Activated effector memory CD4-positive, alpha-beta T cell treated with anti-CD3 and anti-CD28 coated beads, Interleukin-2, amount 50 U/mL, for 16 hours (primary cell): ENCODE data around the gene C2orf49.
"Not testable (repeated sequence)": the region's sequence is repeated elsewhere in the genome, so short reads cannot be mapped to it uniquely, and the experiment has no call there.

ENCODE experiments used
- DNase-seq: peaks from one replicate; pipeline ENCODE4 v3.0.0-alpha.2; 2020

The C2orf49 gene

DNA sequence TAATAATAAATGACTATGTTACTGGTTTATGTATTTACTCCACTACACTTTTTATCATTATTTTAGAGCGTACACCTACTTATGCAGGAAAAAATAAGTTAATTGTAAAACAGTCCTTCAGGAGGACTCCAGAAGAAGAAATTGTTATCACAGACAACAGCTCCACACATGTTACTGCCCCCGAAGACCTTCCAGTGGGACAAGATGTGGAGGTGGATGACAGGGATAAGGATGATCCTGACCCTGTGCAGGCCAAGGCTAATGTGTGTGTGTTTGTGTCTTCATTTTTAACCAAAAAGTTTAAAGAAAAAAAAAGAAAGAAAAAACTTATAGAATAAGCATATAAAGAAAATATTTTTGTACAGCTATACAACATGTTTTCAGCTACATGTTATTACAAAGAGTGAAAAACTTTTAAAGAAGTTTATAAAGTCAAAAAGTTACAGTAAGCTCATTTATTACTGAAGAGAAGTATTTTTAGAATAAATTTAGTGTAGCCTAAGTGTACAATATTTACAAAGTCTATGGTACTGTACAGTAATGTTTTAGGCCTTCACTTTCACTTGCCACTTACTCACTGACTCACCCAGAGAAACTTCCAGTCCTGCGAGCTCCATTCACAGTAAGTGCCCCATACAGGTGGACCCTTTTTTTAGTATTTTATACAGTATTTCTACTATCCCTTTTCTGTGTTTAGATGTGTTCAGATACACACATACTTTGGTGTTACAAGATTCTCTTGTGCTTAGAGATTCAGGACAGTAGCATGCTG lies 15.3 kb upstream of the C2orf49 start:
- DNase-seq, result no peak

DNA sequence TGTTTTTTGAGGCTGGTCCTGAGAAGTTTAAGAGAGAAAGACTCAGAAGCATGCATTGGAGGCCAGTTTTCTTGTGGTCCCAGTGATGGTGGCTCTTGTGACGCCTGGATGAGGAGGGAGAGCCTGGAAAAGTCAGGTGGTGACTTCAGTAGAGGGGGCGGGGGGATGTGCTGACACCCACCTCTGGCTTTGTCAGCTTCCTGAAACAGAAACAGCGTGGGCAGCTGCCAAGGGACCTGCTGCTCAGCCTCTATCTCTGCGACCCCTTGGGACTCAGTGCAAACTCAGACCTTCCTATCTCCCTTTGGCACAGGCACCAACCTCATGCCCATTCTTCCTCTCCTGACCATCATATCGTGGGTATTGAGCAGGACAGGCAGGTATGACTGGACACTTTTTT lies 14.2 kb upstream of the C2orf49 start:
- no peak for DNase-seq

DNA sequence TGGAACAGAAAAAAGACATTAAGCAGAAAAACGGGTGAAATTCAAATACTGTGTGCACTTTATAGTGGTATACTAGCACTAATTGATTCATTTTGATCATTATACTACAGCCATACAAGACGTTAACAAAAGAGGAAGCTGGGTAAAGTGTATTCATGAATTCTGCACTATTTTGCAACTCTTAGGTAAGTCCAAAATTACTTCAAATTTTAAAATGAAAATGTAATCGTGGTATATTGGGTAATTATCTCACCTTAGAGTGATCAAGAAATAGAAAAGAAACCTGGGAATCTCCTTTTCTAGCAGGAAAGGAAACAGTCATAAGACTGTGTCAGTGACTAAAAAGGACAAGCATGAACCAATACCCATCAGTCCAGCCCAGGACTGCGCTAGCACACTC lies 13.2 kb upstream of the C2orf49 start:
- DNase-seq, result no peak

DNA sequence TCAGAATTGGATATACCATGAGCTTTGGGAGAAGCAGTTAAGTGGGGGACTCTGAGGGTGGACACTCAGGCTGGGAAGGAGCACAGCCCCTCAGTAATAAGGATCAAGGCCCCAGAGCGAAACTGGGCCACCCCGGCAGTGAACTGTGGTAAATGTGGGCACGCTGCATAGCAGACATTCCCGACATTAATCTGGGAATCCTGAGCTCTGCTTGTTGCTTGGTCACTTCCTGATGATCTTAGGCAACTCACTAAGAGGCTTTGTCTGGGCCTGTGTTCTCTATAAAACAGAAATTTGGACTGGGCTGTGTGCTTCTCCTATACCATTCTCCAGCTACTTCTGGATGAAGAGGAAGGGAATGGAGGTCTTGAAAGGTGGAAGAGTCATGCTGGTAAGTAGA lies 12.6 kb upstream of the C2orf49 start:
- DNase-seq, result no peak

DNA sequence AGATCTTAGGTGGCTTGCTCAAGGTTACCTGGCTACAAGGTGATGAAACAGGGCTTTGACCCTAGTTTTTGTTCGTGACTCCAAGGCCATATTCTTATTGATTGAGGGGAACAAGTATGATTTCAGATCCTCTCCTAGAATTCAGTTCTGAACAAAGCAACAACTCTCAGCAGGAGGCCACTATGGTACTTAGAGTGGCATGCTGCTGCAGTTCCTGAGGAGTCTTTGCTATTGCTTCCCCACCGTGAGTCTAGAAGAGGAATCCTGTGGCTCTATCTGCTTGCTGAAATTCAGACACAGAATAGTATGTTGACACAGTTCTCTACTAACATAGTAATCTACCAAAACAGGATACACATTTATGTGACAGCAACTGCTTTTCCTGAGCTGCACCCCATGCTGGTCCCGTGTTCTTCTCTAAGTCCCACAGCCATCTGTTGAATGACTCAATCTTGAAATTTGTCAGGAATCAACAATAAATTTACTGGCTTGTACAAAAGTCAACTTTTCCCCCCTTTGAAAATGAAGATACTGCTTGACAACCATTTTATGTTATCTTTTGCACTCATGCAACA lies 11.9 kb upstream of the C2orf49 start:
- no peak for DNase-seq

DNA sequence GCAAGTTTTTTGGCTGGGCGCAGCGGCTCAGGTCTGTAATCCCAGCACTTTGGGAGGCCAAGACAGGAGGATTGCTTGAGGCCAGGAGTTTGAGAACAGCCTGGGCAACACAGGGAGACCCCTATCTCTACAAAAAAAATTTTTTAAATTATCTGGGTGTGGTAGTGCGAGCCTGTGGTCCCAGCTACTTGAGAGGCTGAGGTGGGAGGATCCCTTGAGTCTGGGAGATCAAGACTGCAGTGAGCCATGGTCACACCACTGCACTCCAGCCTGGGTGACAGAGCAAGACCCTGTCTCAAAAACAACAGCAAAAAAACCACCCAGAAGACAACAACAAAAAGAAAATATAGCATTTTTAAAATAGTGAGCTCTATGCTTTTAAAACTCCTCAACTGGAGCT lies 10.1 kb upstream of the C2orf49 start:
- DNase-seq, result not testable (repeated sequence)

DNA sequence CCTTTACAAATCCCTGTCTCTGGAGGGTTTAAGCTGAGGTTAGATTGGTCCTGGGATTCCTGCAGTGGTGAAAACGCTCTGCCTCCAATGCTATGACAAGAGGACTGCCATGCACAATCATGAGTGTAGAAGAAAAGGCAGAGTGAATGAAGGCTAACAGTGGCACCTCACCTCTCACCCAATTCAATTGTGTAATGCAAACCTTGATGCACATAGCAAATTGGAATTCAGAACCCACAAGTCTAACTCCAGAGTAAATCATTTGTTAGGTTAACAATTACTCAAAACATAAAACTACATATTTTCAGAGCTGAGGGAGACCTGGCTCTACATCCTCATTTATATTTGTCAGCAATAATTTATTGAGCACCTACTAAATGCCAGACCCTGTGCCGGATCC lies 9.7 kb upstream of the C2orf49 start:
- no peak for DNase-seq

DNA sequence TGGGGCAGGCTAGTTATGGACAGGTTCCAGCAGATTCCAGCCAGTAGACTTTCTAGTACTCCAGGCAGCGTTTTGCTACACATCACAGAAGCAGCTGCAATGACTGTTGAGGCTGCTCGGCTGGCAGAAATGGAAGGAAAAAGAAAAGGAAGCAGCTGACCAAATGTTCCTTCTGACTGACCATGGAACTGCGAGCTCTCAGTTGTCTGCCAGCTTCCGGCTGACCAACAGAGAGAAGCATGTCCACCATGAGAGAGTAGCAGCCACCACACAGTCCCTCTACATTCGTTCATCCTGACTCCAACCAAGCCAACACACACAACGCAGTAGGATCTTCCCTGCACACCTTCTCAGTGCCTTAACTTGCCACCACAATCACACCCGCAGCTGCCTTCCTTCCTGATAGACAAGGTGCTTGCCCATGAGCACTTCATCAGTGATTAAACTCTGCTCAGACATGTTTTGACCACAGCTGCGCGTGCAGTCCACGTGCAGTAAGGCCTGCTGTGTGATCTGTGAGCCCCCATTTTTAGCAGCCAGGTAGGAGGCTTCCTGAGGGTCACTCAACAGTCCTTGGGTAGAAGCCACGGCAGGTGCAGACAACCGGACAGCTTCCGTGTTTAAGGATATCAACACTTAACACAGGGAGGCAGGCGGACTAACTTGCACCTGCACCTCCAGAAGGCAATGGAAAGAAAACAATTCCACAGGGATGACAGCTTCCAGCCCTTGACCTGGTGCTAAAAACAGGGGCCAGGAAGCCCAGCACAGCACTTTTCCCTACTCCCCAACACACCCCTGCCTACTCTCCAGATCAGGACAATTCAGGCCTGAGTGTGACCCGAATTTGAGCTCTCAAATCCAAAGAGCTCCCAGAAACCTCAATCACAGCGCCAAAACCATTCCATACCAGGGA lies 8.8 kb upstream of the C2orf49 start:
- peak; percentile 65 for DNase-seq

DNA sequence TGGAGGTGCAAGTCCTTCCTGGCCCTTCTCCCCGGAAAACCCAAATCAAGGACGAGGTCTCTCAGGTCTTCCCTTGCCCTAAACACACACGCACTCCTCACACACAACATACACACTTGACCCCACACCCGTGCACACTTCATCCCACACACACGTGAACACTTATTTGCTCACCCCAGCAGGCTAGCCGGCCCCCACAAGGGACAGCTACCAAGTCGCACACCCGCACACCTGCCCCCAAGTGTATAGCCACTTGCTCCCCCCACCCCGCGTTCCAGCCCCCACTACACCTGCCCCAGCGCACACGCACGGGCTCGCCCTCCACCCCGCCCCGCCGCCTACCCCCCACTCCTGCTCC lies 8.2 kb upstream of the C2orf49 start:
- DNase-seq, result no peak

DNA sequence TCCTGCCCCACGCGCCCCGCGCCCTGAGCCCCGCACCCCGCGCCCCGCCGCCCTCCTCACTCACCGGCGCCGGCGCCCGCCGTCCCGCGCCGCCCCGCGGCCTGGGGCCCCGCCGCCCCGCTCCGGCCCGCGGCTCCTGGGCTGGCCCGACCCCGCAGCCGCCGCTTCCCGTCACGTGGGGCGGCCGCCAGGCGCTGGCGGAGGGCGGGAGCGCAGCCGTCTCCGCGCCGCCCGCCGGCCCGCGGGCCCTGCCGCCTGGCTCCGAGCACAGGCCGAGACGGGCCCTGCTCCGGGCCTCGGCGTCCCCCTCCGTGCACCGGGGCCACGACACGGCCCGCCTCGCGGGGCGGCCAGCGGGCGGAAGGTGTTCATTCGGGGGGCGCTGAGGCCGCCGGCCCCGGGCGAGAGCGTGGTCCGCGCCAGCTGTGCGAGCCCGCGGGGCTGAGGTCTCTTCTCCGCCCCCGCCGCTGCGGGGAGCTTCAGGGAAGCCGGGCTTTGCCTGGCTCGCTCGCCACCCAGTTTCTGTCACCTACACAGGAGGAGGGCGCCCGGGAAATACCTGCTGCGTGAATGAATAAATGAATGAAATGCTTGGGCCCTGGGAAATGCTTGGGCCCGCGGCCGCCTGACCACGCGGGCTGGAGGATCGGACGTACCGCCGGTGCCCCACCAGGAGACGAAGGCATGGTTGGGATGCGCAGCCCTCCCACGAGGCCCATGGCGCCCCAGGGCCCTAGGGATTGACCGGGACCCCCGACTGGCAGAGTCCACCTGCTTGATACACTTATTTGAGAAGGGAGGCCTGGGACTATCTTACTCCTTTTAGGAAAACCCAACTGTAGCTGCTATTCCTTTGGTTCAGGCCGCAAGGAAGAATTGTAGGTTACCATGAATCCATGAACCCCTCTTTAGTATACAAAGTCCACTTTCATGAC lies 7.5 kb upstream of the C2orf49 start, which contains the start of gene TGFBRAP1:
TGFBRAP1 (minus strand) TSS at position 175 of the 935 bp plus-strand sequence. CDS start 21,434 bp downstream, outside the sequence.
- peak; percentile 85 for DNase-seq

DNA sequence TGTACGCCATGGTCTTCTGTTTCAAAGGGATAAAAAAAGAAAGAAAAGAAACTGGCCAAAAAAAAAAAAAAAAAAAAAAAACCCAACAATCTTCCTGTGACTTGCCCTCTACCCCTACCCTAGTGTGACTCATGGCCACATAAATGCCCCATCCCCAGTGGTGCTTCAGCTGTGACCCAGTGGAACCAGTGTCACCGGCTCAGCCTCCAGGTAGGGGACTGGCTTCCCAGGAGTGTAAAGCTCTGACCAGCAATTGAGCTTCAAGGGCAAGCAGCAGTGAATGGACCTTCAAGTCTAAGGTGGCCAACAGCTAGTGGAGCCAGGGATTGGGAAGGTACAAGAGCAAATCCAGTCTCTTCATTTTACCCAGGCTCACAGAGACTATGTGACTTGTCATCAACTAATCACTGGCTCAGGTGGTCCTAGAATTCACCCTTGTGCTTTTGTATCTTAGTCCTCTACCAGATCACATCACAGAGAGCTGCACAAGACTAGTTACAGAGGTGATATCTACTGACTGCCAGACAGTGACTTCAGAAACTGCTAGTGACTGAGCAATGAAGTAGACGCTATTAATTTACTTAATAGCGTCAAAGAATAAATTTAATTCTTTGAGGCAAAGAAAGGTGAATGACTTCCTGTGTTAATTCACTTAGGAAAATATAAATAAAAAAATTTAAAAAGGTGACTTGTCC lies 6.5 kb upstream of the C2orf49 start:
- no peak for DNase-seq

DNA sequence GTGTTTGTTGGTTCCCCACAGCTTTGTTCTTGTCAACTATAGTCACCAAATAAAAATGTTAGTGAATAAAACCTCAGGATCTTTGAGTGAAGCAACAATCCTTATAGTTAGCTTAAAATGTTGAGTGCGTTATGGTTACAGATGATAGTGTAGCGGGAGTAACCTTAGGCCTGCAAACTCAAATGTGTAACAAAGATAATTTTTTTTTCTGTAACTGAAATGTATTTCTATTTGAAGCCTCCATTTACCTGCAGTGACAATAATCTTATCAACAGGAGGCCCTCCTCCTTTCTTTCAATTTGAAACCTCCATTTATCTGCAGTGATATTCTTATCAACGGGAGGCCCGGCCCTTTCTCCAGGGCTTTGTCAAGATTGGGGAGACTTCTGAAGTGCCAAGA lies 3.1 kb upstream of the C2orf49 start:
- DNase-seq, result no peak

DNA sequence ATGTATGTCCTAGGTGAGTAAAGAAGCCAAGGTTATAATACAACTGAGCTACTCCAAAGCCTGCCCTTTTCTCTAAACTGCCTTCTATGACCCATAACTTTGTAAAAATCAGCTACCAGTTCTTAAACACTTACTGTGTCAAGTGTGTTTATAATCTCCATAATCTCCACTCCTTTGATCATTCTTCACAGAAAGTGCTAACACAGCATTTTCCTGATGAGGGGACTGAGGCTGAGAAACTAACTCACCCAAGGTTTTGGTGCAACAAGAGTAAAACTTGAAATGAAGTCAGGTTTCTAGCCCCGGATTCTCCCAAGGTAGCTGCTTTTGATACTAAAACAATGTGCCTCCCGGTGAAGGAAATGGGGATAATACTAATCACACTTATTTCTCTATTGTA lies 1.9 kb upstream of the C2orf49 start:
- no peak for DNase-seq

DNA sequence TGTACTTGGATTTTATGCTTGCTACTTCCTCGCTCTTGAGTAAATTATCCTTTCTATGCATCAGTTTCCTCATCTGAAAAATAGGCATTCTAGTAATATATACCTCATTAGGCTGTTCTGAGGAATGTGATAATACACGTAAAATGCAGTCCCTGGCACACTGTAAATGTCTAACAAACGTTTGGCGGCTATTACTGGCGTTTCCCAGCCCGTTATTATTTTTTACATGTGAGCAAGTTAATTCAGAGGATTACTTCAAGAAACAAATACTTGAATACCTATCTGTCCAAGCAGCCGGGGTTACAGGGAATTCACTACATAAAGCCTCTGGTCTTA lies 586 bp upstream of the C2orf49 start:
- DNase-seq, result no peak

DNA sequence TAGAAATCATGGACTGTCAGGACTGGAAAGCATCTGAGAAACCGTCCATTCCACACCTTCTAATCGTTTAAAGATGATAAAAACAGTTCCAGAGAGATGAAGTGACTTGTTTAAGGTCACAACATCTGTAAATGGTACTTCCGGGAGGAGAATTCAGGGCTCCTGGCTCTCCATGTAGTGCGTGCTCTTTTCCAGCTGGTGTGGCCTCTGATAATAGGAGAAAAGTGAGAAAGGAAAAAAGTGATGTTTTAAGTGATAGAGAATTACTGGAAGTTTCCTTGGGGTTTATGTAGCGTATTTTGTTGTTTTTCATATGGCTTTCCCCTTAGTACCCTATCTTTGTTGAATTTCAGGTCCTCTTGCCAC lies 663 bp downstream of the C2orf49 start:
- no peak for DNase-seq

DNA sequence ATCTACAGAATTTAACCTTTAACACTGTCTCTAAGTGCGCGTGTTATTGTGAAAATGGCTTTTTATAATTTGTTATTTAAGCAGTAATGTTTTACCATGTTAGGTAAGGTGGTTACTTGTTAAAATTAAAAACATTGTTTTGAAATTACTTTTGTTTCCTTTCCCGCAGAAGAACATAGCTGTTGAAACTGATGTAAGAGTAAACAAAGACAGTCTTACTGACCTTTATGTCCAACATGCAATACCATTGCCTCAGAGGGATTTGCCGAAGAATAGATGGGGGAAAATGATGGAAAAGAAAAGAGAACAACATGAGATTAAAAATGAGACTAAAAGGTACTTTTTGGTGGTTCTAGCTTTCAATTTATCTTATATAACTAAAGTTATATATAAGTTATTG lies 2.1 kb downstream of the C2orf49 start:
- no peak for DNase-seq

DNA sequence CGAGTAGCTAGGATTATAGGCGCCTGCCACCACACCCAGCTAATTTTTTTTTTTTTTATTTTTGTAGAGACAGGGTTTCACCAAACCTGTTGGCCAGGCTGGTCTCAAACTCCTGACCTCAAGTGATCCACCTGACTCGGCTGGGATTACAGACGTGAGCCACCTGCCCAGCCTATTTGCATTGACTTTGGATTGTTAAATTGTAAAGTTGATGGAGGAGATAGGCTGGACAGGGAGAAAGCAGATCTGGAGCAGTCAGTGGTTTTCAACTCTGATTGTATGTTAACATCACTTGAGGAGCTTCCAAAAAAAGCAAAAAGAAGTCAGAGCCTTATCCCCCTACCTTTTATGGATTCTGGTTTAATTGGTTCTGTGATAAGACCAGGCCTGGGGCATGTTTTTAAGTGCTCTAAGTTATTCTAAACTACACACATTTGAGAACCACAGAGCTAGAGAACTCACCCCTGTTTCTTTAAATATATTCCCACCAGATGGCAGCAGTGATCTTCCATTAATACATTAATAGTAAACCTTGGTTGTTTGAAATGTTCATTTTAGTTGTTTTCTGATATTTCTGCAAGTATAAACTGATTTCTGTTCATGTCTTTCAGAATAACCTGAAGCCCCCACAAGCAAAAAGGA lies 7.5 kb downstream of the C2orf49 start:
- no peak for DNase-seq

DNA sequence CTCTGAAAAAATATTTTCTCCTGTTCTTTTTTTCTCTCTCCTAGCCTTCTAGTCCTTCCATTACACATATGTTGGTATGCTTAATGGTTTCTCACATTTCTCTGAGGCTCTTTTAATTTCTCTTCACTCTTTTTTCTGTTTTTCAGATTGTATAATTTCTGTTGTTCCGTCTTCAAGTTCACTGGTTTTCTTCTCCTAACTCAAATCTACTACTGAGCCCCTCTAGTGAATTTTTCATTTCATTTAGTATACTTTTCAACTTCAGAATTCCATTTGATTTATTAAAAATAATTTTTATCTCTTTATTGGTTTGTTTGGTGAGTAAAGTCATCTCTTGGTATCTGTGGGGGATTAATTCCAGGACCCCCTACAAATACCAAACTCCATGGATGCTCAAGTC lies 19.8 kb downstream of the C2orf49 start:
- DNase-seq, result no peak

DNA sequence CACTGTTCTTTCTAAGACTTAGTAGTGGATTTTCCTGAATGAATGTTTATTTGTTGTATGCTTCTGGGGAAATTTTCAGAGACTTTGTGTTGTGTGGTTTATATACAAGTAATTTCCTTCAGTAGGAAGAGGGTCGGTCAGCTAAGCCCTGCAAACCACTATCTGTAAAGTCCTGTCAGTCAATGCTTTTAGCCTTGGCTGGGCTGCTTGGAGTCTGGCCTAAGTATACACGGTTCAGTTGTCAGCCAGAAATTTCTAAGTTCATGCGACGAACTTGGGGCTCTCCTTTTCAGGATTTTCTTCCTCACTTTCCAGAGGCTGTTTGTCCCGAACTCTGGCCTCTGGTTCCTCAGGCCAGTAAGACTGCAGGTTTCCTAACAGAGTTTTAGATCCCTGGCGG lies 21.3 kb downstream of the C2orf49 start:
- no peak for DNase-seq

DNA sequence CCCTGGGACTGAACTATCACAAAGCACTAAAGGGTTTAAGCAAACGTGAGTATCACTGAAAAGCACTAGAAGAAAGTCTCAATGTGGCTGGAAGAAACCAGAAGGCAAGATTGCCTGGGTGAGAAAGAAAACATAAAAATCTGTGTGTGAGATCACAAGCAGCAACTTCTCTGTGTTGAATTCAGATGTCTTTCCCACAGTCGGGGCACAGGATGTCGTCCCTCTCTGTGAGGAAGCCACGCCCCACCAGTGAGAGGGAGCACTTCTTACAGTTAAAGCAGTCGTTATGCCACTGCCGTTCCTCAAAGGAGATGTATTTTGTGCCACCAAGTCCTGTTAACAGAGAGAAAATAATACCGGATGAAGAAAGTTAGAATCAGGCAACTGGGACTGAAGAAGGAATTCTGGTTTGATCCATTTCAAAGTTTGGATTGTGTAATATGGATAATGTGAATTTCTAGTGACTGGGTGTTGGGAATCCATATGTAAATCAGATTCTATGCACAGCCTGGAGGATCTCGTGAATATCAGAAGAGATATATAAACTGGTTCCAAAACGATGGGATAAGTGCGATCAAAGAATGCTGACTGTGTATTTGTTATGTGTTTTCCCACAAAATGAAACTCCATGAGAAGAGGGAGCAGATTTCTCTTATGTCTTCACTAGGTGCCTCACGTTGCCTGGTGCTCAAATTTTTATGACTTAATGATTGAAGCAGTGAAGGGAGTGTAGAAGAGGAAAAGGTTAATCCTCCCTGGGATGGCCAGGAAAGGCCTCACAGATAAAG lies 24.0 kb downstream of the C2orf49 start:
- no peak for DNase-seq
